Measurements from ENCODE around the gene PLEKHA6.
A peak's percentile ranks its signal among the peaks of the same experiment; 100 is the strongest.

The PLEKHA6 gene

GRCh38 chr1:204211046-204211445, 148.7 kb downstream of the PLEKHA6 start:
- DNase-seq, result no peak
- Histone ChIP-seq H3K27ac (no peak overlapping the region), H3K9me3 (no peaks in the 10 kb centered on the region), H3K4me3 (no peak overlapping the region), H3K27me3 (peaks cover 0 to 35% of the 10 kb centered on the region in 2 donors), H3K36me3 (no peaks in the 10 kb centered on the region), H3K4me1 (peaks cover 0 to 16% (median 10%) of the 10 kb centered on the region in 4 donors)
- intact Hi-C loops (cut with DNase I; ENCODE audit: low total_unique reads), result no loop called here
- TF ChIP-seq, protein P1, sequence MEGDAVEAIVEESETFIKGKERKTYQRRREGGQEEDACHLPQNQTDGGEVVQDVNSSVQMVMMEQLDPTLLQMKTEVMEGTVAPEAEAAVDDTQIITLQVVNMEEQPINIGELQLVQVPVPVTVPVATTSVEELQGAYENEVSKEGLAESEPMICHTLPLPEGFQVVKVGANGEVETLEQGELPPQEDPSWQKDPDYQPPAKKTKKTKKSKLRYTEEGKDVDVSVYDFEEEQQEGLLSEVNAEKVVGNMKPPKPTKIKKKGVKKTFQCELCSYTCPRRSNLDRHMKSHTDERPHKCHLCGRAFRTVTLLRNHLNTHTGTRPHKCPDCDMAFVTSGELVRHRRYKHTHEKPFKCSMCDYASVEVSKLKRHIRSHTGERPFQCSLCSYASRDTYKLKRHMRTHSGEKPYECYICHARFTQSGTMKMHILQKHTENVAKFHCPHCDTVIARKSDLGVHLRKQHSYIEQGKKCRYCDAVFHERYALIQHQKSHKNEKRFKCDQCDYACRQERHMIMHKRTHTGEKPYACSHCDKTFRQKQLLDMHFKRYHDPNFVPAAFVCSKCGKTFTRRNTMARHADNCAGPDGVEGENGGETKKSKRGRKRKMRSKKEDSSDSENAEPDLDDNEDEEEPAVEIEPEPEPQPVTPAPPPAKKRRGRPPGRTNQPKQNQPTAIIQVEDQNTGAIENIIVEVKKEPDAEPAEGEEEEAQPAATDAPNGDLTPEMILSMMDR (IDR thresholded peaks at IDR 0.05), result no peak

DNA sequence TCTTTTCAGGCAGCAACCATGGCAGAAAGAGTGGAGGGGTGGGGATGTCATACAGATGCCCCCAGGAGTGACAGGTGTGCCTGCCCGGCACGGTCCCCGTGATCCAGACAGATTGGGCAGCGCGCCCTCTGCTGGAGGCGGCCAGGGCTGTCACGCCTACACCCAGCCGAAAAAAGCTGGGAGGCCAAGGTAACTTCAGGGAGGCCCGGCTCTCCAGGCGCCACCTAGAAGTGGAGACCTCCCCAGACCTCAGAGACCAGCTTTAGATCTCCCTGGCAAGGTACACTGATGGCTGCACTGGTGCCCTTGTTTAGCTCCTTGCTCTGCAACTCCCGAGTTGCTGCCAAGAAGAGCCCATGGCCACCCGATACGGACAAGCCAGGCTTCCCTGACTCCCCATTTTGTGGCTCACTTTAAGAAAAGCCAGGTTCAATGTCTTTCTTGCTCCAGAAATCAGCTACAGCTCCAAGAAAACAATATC, 152.6 kb downstream of the PLEKHA6 start:
- Histone ChIP-seq H3K4me3 (no peak overlapping the region), H3K27me3 (peaks cover 0 to 38% of the 10 kb centered on the region in 2 donors), H3K36me3 (no peaks in the 10 kb centered on the region), H3K4me1 (peaks cover 0 to 5% (median 2%) of the 10 kb centered on the region in 4 donors), H3K9me3 (no peaks in the 10 kb centered on the region), H3K27ac (no peak overlapping the region)
- peak in 1 of 2 donors; percentile 45 for DNase-seq
- intact Hi-C loops (cut with DNase I; ENCODE audit: low total_unique reads), result loop anchor here (5.0 kb wide), 1 partner anchor 45 kb away; no protein-coding TSS in a partner anchor
- TF ChIP-seq, protein P1 (IDR thresholded peaks at IDR 0.05), result peak; percentile 79 to 81

DNA sequence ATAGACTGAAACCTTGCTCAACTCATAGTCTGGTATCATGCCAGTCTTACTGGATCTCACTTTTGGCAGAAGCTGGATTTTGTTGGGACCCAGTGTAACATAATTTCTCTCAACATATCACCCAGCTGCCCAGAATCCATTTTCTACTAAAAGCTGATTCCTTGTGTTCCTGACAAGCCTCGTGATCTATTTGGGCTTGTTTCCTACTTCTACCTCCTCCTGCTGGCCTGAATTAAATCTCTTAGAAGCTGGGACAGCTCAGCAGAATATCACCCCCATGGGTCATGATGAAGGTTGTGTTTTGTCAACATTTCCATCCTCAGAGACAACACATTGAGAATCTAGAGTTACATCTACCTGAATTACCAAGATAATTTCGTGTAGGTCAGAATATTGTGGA, 153.6 kb downstream of the PLEKHA6 start:
- H3K9me3 ChIP-seq, result no peaks in the 10 kb centered on the region
- peaks cover 0 to 5% (median 2%) of the 10 kb centered on the region in 4 donors for H3K4me1 ChIP-seq
- peaks cover 0 to 41% of the 10 kb centered on the region in 2 donors for H3K27me3 ChIP-seq
- no peaks in the 10 kb centered on the region for H3K36me3 ChIP-seq
- intact Hi-C loops (cut with DNase I; ENCODE audit: low total_unique reads), result loop anchor here (5.0 kb wide), 1 partner anchor 44 kb away; no protein-coding TSS in a partner anchor
- no peak overlapping the region for H3K4me3 ChIP-seq
- DNase-seq, result no peak
- TF ChIP-seq, protein P1 (IDR thresholded peaks at IDR 0.05), result no peak
- H3K27ac ChIP-seq, result no peak overlapping the region

DNA sequence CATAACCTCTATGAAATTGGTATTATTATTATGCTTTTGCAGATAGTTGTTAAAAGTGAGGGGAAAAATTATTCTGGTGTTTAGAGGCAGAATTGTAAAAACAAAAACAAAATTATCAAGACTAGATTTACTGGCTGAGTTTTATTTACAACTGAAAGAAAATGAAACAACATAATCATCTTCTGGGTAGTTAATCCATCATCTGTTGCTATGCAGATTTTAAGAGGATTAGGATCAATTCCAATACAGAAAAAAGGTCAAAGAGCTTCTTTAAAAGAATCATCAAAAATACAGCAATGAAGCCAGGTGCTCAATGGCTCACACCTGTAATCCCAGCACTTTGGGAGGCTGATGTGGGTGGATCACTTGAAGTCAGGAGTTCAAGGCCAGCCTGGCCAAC, 154.2 kb downstream of the PLEKHA6 start:
- Histone ChIP-seq H3K27ac (no peak overlapping the region), H3K36me3 (no peaks in the 10 kb centered on the region), H3K27me3 (peaks cover 0 to 47% of the 10 kb centered on the region in 2 donors), H3K4me1 (peaks cover 0 to 5% (median 2%) of the 10 kb centered on the region in 4 donors), H3K9me3 (no peaks in the 10 kb centered on the region), H3K4me3 (no peak overlapping the region)
- TF ChIP-seq, protein P1 (IDR thresholded peaks at IDR 0.05), result no peak
- intact Hi-C loops (cut with DNase I; ENCODE audit: low total_unique reads), result loop anchor here (5.0 kb wide), 1 partner anchor 43 kb away; no protein-coding TSS in a partner anchor
- no peak for DNase-seq

GRCh38 chr1:204204944-204205343, 154.8 kb downstream of the PLEKHA6 start:
- H3K36me3 ChIP-seq, result no peaks in the 10 kb centered on the region
- peaks cover 0 to 5% (median 2%) of the 10 kb centered on the region in 4 donors for H3K4me1 ChIP-seq
- no peaks in the 10 kb centered on the region for H3K9me3 ChIP-seq
- no peak for DNase-seq
- H3K27ac ChIP-seq, result no peak overlapping the region
- no peak overlapping the region for H3K4me3 ChIP-seq
- TF ChIP-seq, protein P1 (IDR thresholded peaks at IDR 0.05), result no peak
- intact Hi-C loops (cut with DNase I; ENCODE audit: low total_unique reads), result loop anchor here (5.0 kb wide), 1 partner anchor 43 kb away; no protein-coding TSS in a partner anchor
- H3K27me3 ChIP-seq, result peaks cover 0 to 50% of the 10 kb centered on the region in 2 donors
